NCI-H187 (cell line): ENCODE results near the gene IL36RN.

Experiments used
- DNase-seq, 2 experiments: peaks; one replicate each; lab custom pipeline; 2025; lab: John Stamatoyannopoulos, UW

The IL36RN gene

GRCh38 chr2:113050921-113051895 is 7.8 kb upstream of the IL36RN start:
- DNase-seq: no peak

DNA sequence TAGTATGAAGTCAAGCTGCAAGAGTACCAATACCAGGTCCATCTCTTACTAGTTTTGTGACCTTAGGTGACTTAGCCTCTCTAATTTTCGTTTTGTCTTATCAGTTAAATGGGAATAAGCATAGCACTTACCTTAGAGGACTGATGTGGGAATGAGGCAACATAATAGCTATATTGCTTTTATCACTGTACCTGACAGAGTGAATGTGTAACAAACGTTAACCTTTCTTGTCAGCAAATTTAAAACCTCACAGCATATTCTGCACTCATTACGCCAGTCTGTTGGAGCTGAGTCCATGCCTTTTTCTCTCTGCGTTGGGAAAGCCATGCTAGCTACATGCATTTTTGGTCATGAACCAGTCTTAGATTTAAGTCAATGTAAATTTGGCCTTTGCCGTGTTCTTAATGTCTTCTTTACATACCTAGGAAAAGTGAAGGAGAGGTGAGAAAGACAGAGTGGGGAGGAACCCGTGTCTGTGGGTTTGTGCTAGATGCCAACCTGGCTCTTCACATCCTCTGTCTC is 6.5 kb upstream of the IL36RN start, which contains the start of gene IL36B:
Gene IL36B (minus strand): TSS at position 472 of the 522 bp plus-strand sequence.
- no peak for DNase-seq

DNA sequence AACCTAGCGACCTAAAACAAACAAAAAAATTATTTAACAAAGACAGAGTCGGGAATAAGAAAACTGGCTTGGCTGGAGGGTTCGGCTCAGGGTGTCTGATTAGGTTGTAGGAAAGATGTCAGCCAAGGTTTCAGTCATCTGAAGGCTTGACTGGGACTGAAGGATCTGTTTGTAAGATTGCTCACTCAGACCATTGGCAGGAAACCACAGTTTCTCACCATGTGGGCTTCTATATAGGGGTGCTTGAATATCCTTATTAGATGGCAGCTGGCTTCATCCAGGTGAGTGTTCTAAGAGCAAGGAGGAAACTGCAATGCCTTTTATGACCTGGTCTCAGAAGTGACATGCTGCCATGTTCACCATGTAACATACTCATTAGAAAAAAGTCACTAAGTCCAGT is 5.3 kb upstream of the IL36RN start:
- DNase-seq: no peak

- DNase-seq: no peak
These were observed 4.9 kb upstream of the IL36RN start for GRCh38 chr2:113054066-113054465.

GRCh38 chr2:113056521-113056920 is 2.5 kb upstream of the IL36RN start:
- DNase-seq: no peak

- DNase-seq: no peak
These were observed 1.9 kb upstream of the IL36RN start for GRCh38 chr2:113057117-113057516.

GRCh38 chr2:113058411-113058994 is 495 bp upstream of the IL36RN start:
- DNase-seq: no peak

- DNase-seq: no peak
These were observed 1.4 kb downstream of the IL36RN start for GRCh38 chr2:113060396-113060795.

- no peak for DNase-seq
These were observed 1.8 kb downstream of the IL36RN start for GRCh38 chr2:113060796-113061195.

GRCh38 chr2:113061241-113061640 is 2.2 kb downstream of the IL36RN start:
- DNase-seq: no peak

DNA sequence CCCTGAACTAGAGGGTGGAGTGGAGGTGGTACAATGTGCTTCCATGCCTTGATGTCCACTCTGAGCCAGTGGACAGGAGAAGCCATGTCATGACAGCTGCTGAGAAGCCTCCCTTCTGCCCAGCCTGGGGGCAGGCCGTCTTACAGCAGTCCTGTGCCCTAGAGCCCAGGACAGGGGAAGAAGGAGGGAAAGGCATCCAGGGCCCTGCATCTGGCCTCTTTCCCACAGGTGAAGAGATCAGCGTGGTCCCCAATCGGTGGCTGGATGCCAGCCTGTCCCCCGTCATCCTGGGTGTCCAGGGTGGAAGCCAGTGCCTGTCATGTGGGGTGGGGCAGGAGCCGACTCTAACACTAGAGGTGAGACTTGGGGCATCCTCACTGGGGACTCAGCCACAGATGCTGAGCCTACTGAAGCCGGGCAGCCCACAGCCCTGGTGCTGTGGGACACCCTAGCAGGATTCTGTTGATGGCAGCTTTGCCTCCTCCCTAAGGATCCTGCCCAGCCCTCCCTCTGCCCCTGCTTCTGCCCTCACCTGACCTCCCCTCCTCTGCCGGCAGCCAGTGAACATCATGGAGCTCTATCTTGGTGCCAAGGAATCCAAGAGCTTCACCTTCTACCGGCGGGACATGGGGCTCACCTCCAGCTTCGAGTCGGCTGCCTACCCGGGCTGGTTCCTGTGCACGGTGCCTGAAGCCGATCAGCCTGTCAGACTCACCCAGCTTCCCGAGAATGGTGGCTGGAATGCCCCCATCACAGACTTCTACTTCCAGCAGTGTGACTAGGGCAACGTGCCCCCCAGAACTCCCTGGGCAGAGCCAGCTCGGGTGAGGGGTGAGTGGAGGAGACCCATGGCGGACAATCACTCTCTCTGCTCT is 3.1 kb downstream of the IL36RN start:
- DNase-seq: no peak

- no peak for DNase-seq
These were observed 5.3 kb downstream of the IL36RN start for GRCh38 chr2:113064281-113064680.

- no peak for DNase-seq
These were observed 5.9 kb downstream of the IL36RN start for GRCh38 chr2:113064898-113065297.

DNA sequence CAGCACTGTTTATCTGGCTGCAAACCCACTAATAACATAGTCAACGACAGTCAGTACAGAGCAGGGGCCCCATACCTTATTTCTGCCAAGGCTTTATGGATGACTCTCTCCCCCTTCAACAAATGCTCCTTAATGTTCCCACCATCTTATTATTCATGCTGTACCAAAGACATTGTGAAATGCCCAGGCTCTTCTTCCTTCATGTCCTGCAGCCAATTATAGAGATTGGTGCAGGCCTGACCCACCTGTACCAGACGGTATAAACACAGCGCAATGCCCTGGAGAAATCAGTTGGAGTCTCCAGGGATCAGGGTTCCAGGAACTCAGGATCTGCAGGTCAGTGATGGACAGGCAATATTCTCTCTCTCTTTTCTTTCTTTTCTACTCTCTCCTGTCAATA is 8.7 kb downstream of the IL36RN start, which contains the start of gene IL1F10:
Gene IL1F10 (plus strand): TSS at position 290 of the 400 bp plus-strand sequence. CDS start 4,769 bp downstream, outside the sequence.
- no peak for DNase-seq

DNA sequence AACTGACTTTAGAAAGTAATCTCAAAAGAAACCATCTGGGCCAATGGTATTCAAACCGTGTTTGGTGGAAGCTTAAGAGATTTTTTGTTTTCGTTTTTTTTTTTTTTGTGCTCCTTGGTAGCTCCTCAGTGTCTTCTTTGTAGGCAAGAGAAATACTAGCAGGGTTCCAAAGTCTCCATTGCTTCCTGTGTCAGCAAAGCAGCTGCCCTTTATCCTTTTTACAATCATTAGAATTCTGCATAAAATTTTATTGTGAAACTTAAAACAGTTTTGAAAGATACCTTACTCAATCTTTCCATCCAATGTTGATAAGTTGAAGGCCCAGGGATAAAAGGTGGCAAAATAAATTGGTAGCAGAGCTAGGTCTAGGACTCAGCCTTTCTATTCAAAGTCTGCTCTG is 9.3 kb downstream of the IL36RN start:
- no peak for DNase-seq

GRCh38 chr2:113068706-113069485 is 9.9 kb downstream of the IL36RN start:
- DNase-seq: no peak

DNA sequence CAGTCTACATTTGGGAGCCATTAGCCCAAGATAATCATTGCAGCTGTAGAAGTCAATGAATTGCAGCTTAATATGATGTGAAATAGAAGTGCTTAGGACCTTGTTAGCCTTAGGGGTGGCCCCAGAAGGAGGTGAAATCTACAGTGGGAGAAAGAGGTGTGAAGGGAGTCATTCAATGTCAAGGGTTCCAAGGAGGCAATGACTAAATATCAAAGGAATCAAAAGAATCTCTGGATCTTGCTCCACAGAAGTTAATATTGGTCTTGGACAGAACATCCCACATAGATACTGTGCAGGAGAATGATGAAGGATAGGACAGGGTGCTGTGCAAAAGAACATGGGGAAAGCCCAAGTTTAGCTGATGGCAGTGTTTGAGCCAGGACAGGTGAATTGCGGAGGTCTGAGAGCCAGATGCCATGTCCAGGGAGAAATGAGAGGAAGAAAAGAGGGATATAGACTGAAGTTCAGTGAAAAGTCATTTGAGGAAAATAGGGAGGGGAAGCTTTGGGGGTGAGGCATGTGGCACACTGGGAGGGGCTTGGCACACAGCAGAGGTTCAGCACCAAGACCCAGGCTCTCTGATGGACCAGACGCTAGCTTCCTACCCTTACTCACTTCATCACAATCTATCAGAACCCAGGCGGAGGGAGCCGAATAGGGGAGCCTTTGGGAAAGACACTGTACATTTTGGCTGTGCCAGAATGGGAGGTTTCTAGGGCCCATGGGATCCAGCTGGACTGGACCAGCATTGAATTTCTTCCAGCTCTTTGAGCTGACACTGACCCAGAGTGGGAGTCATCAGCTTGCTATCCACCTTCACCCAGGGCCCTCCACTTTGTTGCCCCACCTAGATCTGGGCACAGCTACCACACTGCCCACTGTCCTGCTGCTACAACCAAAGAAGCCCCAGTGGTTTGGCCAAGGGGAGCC is 10.9 kb downstream of the IL36RN start:
- DNase-seq: no peak

DNA sequence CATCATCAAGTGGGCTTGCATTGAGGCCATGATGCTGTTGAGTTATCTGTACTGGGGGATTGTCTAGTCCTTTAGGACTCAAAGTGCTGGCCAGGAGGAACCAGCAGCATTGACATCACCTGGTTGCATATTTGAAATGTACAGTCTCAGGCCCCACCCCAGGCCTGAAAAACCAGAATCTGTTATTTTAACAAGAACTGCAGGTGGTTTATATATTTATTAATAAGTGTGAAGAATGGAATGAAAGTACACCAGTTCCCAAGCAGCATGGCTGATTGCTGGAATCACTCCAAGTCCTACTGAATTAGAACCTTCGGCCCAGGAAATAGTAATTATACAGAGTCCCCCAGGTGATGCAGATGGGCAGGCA is 11.6 kb downstream of the IL36RN start:
- DNase-seq: no peak

- no peak for DNase-seq
These were observed 13.6 kb downstream of the IL36RN start for GRCh38 chr2:113072584-113072983.

DNA sequence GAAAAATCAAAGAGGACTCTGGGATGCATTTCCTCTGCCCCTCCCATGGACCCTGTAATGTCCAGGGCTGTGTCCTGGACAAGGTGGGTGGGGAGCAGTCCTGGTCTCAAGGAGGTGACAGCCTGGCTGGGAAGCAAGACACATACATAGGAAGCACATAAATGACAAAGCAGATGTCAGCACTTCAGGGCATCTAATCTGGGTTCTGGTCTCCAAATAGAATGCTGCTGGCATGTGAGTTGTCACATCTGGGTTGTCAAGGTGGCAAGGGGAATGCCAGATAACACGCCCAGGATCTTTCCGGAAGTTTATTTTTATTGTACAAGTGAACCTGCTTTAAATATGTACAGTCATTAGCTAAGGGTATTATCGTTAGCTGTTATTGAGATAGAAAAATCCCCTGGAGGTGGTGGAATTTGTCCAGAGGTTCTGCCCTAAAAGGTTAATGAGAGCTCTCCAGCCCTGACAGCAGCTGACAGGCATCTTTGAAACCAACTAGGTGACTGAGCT is 14.4 kb downstream of the IL36RN start:
- DNase-seq: no peak
